NCI-H2029 (cell line): Measurements from ENCODE around the gene CHAMP1.
"Not testable (repeated sequence)": the region's sequence is repeated elsewhere in the genome, so short reads cannot be mapped to it uniquely, and the experiment has no call there.

Experiments
- DNase-seq: peaks from one replicate; lab custom pipeline; 2025; lab: John Stamatoyannopoulos, UW

The CHAMP1 gene

DNA sequence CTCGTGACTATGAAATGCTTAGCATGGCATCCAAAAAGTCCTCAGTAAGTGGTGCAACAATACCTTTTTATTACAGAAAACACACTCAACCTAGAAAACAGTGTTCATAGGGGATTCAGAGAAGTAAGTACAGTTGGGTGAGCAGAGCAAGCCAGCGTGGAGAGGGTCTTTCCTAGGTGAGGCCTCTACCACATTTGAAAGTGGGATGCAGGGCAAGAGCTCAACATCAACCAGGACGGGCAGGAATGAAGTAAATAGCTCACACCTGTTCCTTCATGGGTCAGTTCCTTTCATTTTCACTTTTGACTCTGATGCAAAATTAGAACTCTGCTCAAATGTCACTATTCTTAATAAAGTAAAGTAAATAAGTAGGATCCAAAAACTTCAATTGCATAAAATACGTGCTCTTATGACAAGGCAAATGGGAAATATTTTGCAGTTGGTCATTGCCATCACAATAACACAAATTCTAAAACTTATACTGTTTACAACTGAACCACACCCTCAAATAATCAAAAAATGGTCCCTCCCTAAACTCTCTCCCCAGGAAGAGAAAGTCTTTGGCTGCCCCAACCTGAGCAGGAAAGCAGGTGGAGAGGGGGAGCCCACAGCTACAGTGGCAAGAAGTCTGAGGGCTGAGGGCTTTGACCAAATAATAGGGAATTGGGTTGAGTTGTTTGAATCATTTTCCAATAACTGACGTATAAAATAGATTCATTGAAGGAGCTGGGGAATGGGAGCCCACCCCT, 20.2 kb downstream of the CHAMP1 start:
- no peak for DNase-seq

DNA sequence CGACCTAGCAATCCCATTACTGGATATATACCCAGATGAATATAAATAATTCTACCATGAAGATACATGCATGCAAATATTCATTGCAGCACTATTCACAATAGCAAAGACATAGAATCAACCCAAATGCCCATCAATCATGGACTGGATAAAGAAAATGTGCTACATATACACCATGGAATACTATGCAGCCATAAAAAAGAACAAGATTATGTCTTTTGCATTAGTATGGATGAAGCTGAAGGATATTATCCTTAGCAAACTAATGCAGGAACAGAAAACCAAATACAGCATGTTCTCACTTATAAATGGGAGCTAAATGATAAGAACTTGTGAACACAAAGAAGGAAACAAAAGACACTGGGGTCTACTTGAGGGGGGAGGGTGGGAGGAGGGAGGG, 22.2 kb downstream of the CHAMP1 start:
- not testable (repeated sequence) for DNase-seq

DNA sequence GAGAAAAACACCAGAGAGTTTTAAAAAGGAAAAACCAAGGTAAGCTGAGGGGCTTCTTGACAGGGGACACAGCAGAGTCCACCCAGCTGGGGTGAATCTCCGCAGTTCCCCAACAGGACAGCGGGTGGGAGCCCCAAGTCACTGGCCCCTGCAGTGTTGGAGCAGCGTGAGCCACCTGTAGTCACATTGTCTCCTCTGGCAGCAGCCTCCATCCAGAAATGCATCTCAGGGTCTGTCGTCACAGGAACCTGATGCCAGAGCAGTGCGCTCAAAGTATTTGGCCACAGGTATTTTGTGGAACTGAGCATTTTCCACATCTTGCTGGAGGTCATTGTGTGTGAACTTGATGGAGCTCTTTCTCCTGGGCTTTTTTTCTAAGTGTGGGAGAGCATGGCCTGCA, 24.7 kb downstream of the CHAMP1 start:
- DNase-seq: no peak

DNA sequence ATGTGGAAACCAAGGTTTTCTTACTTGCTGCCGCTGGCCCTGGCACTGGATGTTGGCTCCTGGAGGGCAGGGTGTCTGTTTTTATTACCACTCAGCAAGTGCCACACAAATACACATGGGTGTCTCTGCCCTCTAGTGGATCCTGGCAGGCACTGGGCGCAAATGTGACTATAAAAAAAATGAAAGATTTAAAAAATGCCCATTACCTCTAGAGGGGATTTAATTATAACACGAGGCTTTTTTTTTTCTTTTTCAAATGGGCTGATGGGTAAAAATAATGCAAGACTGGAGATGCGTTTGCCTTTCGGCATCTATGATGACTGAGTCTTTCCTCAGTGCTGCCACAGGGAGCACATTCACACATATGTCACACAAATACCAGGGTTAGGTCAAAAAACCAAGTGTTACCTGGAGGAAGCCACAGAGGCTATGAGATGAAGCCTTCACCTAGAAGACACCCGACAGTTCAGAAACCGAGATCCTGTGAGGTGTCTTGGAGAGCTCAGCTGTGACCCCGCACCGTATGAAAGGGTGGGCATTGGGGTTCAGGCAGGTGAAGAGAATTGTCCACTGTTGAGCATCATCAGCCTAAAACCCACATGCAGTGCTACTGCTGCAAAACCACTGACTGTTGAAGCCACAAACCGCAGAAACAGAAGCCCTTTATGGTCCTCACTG, 25.7 kb downstream of the CHAMP1 start:
- peak; percentile 50 for DNase-seq

DNA sequence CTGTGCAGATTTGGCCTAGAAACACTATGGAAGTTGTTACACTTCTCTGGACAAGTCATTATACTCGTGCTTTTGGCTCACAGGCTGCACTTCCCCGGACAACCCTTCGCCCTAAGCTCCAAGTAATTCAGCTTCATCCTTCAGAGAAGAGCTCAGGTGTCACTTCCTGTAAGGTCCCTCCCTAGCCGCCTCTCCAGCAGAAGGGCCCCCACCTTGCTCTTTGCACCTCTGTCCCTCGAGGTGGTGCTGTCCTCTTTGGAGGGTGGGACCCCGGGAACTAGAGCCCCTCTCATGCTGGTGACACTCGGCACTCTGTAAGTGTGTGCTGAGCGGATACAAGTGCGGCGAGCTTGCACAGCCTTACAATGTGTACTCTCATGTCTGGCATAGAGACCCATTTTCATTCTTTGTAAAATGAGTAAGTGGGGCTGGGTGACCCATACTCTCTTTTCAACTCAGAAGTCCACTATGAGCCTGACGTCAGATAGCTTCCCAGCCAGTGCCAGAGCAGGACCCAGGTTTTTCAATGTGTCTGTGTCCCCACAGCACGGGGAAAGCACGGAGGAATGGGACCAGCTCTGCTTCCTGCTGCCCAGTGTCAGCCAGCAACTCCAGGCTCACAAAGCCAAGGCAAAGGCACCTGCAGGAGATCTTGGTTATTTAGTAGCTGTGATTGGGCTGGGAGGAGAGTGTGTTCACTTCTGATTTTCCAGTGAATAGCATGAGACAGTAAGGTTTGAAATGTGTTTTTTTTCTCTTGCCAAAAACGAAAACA, 26.9 kb downstream of the CHAMP1 start:
- no peak for DNase-seq

DNA sequence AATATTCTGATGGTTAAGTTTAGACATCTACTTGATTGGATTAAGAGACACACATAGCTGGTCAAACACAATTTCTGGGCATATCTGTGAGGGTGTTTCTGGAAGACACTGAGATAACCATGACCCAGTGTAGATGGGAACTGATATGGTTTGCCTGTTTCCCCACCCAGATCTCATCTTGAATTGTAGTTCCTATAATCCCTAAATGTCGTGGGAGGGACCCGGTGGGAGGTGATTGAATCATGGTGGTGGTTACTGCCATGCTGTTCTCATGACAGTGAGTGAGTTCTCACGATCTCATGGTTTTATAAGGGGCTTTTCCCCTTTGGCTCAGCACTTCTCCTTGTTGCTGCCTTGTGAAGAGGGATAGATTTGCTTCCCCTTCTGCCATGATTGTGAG, 33.0 kb downstream of the CHAMP1 start:
- not testable (repeated sequence) for DNase-seq

DNA sequence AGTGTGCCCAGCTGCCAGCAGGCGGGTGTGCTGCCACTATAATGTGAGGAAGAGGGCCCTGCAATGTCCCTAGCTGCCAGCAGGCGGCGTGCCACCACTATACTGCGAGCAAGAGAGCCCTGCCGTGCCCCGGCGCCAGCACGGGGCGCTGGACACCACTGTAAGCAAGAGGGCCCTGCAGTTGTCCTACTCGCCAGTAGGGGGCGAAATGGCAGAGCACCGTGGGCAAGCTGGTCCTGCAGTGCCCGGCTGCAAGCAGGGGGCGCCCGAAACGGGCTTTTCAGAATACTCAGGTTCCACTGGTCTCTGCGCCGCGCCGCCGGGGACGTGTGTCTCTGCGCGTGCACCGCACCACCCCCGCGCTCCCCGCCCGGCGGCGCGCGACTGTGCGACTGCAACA, 38.5 kb downstream of the CHAMP1 start:
- DNase-seq: not testable (repeated sequence)

DNA sequence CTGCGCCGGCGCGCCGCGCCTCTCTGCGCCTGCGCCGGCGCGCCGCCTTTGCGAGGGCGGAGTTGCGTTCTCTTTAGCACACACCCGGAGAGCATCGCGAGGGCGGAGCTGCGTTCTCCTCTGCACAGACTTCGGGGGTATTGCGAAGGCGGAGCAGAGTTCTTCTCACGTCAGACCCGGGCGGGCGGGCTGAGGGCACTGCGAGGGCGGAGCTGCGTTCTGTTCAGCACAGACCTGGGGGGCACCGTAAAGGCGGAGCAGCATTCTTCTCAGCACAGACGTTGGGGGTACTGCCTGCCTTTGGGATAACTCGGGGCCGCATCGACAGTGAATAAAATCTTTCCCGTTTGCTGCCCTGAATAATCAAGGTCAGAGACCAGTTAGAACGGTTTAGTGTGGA, 39.1 kb downstream of the CHAMP1 start:
- not testable (repeated sequence) for DNase-seq
